Measurements from ENCODE around the gene SPPL2B.
"Not testable (repeated sequence)": the region's sequence is repeated elsewhere in the genome, so short reads cannot be mapped to it uniquely, and the experiment has no call there.

SPPL2B gene

GRCh38 chr19:2338055-2338615 is 9.7 kb downstream of the SPPL2B start:
- no peak for DNase-seq (ENCODE audit: low read depth, low spot score)

GRCh38 chr19:2338751-2339643 is 10.5 kb downstream of the SPPL2B start:
- no peak for DNase-seq (ENCODE audit: low read depth, low spot score)

GRCh38 chr19:2339644-2340310 is 11.3 kb downstream of the SPPL2B start:
- no peak for DNase-seq (ENCODE audit: low read depth, low spot score)

- no peak for DNase-seq (ENCODE audit: low read depth, low spot score)
Observed at GRCh38 chr19:2340496-2341243, 12.2 kb downstream of the SPPL2B start.

- DNase-seq (ENCODE audit: low read depth, low spot score), result no peak
Observed at GRCh38 chr19:2341244-2341751, 12.8 kb downstream of the SPPL2B start.

GRCh38 chr19:2341982-2342381 is 13.5 kb downstream of the SPPL2B start:
- DNase-seq (ENCODE audit: low read depth, low spot score), result no peak

- DNase-seq (ENCODE audit: low read depth, low spot score), result no peak
Observed at GRCh38 chr19:2342656-2343288, 14.3 kb downstream of the SPPL2B start.

GRCh38 chr19:2343289-2343982 is 15.0 kb downstream of the SPPL2B start:
- DNase-seq (ENCODE audit: low read depth, low spot score), result no peak

- DNase-seq (ENCODE audit: low read depth, low spot score), result no peak
Observed at GRCh38 chr19:2344381-2344870, 15.9 kb downstream of the SPPL2B start.

- no peak for DNase-seq (ENCODE audit: low read depth, low spot score)
Observed at GRCh38 chr19:2345076-2345475, 16.6 kb downstream of the SPPL2B start.

GRCh38 chr19:2345794-2346663 is 17.5 kb downstream of the SPPL2B start:
- no peak for DNase-seq (ENCODE audit: low read depth, low spot score)

- not testable (repeated sequence) for DNase-seq (ENCODE audit: low read depth, low spot score)
Observed at GRCh38 chr19:2349818-2350217, 21.3 kb downstream of the SPPL2B start.

- DNase-seq (ENCODE audit: low read depth, low spot score), result no peak
Observed at GRCh38 chr19:2350656-2351055, 22.2 kb downstream of the SPPL2B start.

- no peak for DNase-seq (ENCODE audit: low read depth, low spot score)
Observed at GRCh38 chr19:2351591-2351990, 23.1 kb downstream of the SPPL2B start.

- no peak for DNase-seq (ENCODE audit: low read depth, low spot score)
Observed at GRCh38 chr19:2352121-2352520, 23.6 kb downstream of the SPPL2B start.

GRCh38 chr19:2353159-2353886 is 24.8 kb downstream of the SPPL2B start:
- DNase-seq (ENCODE audit: low read depth, low spot score), result no peak

GRCh38 chr19:2353887-2354592 is 25.6 kb downstream of the SPPL2B start:
- no peak for DNase-seq (ENCODE audit: low read depth, low spot score)

- no peak for DNase-seq (ENCODE audit: low read depth, low spot score)
Observed at GRCh38 chr19:2354670-2355069, 26.2 kb downstream of the SPPL2B start.

All from activated naive CD8-positive, alpha-beta T cell treated with anti-CD3 and anti-CD28 coated beads, Interleukin-2, amount 50 U/mL, for 16 hours (primary cell).